Skeletal muscle satellite cell (primary cell): ENCODE results near the gene NDUFB10.
A peak's percentile ranks its signal among the peaks of the same experiment; 100 is the strongest.

Experiments used
- H3K27me3 ChIP-seq: 2 replicates; pipeline ENCODE4 v1.7.0; 2013; ENCODE audit warnings: low read length; ENCODE audit not compliant: control insufficient read depth, insufficient read depth
- H3K36me3 ChIP-seq: 2 replicates; pipeline ENCODE4 v1.7.0; 2013; ENCODE audit warnings: mild to moderate bottlenecking, control low read depth, low read length; ENCODE audit not compliant: insufficient read depth
- H3K4me1 ChIP-seq: 2 replicates; pipeline ENCODE4 v1.7.0; 2013; ENCODE audit warnings: low read length; ENCODE audit not compliant: control insufficient read depth, insufficient read depth
- H3K4me2 ChIP-seq: 2 replicates; pipeline ENCODE4 v1.7.0; 2013; ENCODE audit warnings: mild to moderate bottlenecking, low read length
- H3K4me3 ChIP-seq: 2 replicates; pipeline ENCODE4 v1.7.0; 2013; ENCODE audit warnings: low read length
- H3K9ac ChIP-seq: 2 replicates; pipeline ENCODE4 v1.7.0; 2013; ENCODE audit warnings: mild to moderate bottlenecking, low read depth, low read length, moderate library complexity
- H3K9me3 ChIP-seq: replicated peaks from 2 replicates; pipeline ENCODE4 v1.7.0; 2013; ENCODE audit warnings: mild to moderate bottlenecking, control low read depth, low read length

NDUFB10 gene

DNA sequence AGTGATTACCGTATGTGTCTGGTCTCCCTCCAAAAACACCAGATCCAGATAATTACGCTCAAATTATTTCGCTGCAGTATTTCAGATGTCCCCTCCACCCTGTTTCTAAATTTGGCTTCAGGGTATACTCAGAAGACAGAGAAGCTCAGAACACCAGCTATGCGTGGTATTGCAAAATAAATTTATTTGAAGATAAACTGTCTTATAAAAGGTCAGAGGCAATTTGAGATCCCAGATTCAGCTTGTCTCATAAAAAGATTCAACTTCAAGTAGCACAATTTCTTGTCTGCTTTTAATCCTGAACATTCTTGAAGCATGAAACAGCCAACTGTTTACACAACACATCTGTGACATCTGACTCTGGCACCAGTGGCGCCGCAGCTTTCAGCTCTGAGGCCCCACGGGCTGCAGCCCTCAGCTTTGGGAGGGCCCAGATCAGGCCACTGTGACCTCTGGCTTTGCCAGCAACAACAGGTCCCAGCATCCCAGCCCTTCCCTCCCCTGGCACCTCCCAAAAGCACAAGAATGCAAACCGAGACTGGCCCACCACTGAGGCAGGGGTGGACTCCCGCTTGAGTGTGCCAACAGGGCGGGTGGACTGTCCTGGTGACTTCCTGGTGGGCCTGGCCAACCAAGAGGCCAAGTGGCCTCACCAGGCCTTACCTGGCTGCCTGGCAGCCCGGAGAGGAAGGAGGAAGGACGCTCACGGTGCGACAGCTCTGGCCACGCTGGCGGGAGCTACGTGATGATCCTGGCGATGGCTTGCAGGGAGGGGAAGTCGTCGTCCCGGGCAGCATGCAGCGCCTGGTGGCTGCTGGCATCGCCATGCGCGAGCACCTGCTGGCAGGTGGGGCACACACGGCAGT is 38.4 kb downstream of the NDUFB10 start:
- Histone ChIP-seq H3K27me3 (no peaks in the 10 kb centered on the region), H3K4me2 (no peak overlapping the region), H3K9me3 (no peaks in the 10 kb centered on the region), H3K4me1 (peaks cover 16% of the 10 kb centered on the region), H3K4me3 (no peak overlapping the region), H3K36me3 (peaks cover 59% of the 10 kb centered on the region), H3K9ac (no peak overlapping the region)

DNA sequence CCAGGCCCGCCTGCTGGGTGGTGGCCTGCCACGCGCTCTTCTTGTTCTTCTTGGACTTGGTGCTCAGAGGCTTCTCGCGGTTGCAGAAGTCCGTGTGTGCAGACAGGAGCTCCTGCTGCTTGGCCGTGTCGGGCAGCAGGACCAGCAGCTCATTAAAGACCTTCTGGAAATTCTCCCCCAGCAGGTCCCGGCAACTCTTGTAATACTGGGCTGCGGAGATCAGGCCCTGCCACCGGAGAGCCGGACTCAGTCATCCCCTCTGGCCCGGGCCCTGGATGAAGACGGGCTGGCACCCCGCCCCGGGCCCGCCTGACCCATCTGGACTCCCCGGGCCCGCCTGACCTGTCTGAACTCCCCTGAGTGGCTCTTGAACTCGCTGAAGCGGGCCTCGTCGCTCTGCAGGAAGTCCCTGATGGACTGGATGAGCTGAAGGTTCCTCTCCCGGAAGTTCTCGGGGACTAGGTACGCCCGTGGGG is 39.1 kb downstream of the NDUFB10 start:
- Histone ChIP-seq H3K36me3 (peaks cover 65% of the 10 kb centered on the region), H3K9ac (no peak overlapping the region), H3K4me2 (no peak overlapping the region), H3K9me3 (no peaks in the 10 kb centered on the region), H3K4me3 (no peak overlapping the region), H3K27me3 (no peaks in the 10 kb centered on the region), H3K4me1 (peaks cover 16% of the 10 kb centered on the region)

DNA sequence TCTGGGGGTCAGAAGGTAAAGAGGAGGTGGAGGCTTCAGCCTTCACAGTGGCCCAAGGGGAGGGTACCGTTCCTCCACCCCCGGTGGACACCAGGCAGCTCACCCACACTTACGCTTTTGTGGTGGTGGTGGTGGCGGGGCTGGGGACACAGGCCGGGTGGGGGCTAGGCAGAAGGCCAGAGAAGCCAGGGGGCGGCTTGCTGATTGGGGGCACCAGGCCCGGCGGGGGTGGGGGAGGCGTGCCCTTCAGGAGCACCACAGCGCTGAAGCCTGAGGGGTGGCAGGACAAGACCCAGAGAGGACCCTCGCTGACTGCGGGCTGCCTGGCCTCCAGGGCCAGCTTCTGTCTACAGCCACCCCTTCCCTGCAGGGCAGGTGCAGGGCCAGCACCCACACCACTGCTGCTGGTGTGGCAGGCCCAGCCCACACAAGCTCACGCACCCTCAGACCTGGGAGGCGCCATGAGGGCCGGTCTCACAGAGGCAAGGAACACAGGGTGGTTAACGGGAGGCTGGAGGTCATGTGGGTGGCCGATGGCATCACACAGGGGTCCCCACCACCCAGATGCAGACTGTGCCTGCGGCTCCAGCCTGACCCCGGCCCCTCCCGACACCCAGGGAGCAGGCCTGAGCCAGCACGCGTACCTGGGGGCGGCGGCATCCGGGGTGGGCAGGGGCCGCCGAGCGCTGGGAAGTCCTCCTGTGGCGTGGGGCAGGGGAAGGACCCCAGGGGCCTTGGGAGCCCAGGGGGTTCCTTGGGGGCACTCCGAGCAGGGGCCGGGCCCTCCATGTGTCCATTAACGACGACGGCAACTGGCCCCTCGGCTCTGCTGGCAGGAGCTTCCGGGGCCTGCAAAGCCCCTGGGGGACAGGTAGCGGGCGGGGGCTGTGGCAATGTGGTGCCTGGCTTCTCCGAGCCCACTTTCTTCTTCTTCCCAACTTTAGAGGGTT is 39.8 kb downstream of the NDUFB10 start:
- Histone ChIP-seq H3K4me2 (no peak overlapping the region), H3K36me3 (peaks cover 68% of the 10 kb centered on the region), H3K9ac (no peak overlapping the region), H3K9me3 (no peaks in the 10 kb centered on the region), H3K4me3 (no peak overlapping the region), H3K4me1 (peaks cover 19% of the 10 kb centered on the region), H3K27me3 (no peaks in the 10 kb centered on the region)

DNA sequence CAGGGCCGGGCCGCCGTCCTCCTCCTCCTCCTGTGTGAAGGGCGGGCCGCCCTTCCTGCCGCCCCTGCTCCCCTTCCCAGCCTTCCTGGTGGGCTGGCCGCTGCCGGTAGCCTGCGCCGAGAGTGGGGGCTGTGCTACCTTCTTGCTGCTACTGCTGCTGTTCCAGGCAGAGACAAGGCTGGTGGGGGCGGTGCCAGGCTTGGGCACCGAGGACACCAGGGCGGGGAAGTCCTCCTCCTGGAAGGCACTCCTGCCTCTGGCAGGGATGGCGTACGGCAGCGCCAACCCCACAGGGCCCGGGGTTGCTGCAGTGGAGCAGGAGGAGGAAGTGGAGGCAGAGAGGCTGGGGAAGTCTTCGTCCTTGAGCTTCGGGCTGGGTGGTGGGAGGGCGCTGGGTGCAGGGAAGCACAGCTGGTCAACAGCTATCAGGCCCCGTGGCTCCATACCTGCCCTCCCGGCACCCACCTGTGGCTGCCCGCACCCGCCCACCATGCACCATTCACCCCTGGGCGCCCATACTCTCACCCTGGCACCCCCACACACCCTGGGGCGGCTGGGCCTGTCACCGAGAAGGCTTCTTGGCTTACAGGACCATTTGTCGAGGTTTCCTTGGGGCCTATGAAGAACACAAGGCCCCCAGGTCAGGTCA is 40.7 kb downstream of the NDUFB10 start:
- Histone ChIP-seq H3K4me1 (peaks cover 28% of the 10 kb centered on the region), H3K9ac (no peak overlapping the region), H3K36me3 (peaks cover 68% of the 10 kb centered on the region), H3K4me2 (no peak overlapping the region), H3K9me3 (no peaks in the 10 kb centered on the region), H3K4me3 (no peak overlapping the region), H3K27me3 (no peaks in the 10 kb centered on the region)

DNA sequence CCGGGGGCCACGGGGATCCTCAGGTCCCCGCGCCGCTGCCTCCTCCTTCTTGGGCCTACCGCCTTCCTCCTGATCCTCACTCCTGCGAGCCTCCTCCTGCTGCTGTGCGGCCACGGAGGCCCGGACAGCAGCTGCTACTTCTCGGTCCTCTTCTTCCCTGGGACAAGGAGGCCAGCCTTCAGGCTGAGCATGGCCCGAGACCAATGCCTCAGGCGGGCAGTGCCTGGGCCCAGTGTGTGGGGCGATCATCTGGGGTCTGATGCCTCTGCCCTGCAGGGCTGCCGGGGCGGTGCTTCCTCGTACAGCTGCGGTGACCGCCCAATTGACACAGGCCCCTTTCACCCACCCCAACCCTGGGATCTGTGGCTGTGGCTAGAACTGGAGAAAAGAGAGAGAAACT is 41.7 kb downstream of the NDUFB10 start:
- Histone ChIP-seq H3K4me2 (no peak overlapping the region), H3K4me1 (peaks cover 38% of the 10 kb centered on the region), H3K9ac (no peak overlapping the region), H3K4me3 (no peak overlapping the region), H3K36me3 (peaks cover 64% of the 10 kb centered on the region), H3K27me3 (no peaks in the 10 kb centered on the region), H3K9me3 (no peaks in the 10 kb centered on the region)

DNA sequence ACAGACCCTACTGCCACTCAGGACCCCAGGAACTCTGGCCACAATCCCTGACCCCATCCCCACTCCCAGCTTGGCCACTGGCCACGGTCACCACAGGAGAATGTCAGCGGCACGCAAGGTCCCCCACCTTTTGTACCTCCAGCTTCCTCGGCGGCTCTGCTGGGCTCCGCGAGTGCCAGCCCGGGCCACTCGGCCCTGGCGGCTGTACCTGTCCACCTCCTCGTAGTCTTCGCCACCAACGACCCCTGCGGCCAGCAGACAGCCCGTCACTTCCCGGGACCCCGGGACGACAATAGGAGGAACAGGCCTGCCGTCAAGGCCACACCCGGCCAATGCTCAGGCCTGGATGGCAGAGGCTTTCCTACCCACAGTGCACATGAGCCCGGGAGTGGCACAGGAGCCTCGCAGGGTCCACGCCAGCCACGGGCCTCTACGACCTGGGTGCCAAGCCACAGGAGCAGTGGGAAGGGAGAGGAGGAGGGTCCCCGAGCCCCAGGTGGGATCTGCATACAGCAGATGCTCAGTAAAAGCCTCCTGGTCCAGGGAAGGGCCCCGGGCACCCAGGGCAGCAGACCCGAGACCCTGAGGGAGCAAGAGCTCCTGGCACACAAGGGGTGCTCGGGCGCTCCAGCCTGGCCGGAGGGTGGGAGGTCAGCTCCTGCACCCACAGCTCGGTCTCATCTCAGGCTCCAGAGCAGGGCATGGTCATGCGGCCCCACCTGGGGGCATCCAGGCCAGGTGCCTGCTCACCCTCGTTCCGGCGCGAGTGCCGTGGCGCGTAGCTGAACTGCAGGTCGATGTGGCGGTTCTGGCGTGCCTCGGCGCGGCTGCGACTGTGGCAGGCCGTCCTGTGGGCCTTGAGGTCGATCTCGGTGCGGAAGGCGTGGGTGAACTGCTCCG is 42.4 kb downstream of the NDUFB10 start:
- Histone ChIP-seq H3K4me2 (no peak overlapping the region), H3K4me1 (peaks cover 45% of the 10 kb centered on the region), H3K4me3 (no peak overlapping the region), H3K27me3 (no peaks in the 10 kb centered on the region), H3K9ac (no peak overlapping the region), H3K36me3 (peaks cover 61% of the 10 kb centered on the region), H3K9me3 (no peaks in the 10 kb centered on the region)

DNA sequence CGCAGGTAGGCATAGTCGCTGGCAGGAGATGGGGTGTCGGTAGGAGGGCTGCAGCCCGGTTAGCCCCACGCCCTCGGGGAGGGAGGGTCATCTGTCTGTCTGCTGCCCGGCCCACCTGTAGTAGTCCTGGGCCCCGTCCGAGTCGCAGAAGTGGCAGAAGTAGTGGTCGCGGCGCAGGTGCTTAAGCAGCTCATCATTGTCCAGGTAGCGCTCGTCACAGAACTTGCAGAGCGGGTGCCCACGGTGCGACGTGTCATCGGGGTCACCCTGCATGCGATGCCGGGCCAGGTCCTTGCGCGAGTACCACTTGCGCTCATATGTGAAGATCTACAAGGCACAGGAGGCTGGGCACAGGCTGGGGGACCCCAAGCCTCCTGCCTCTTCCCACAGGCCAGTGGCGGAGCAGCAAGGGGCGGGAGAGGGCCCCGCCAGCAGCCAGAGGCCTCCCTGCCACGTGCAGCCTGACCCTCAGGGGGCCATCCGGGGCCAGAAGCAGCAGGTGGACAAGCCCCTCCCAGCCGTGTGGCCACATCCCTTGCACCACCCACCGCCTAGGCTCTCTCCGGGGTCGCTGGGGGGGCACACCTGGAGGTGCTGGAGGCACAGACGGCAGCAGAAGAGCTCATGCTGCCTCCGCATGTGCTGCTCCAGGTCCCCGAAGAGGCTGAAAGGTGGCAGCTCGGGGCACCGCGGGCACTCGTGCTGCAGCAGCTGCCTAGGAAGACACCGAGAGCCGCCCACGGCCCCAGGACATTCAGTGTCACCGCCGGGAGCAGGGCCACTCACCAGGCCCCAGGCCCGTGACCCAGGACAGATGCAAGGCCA is 43.3 kb downstream of the NDUFB10 start:
- Histone ChIP-seq H3K36me3 (peaks cover 53% of the 10 kb centered on the region), H3K4me1 (peaks cover 45% of the 10 kb centered on the region), H3K9ac (no peak overlapping the region)

DNA sequence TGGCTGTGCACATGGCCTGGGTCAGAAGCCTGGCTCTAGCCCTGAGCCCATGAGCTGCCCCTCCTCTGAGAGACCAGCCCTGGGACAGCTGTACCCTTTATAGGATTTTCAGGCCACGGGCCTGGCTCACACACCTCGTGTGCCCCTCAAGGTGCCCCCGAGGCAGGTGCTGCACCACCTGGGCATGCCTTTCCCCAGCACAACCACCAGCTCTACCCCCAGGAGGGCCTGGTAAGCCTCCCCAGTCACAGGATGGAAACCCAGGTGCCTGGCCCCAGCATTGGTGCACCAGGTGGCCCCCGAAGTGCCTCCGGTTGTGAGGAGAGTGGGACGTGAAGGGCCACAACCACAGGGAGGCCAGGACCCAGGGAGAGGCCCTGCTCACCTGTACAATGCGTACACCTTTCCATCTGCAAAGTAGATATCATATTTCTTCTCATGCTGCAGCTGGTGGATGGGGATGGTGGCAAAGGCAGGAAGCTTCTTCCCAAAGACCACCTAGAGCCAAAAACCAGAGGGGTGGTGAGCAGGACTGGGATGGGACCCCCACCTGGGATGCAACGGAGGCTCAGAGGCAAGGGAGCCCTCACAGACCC is 44.0 kb downstream of the NDUFB10 start:
- Histone ChIP-seq H3K27me3 (no peaks in the 10 kb centered on the region), H3K4me2 (no peak overlapping the region), H3K4me1 (peaks cover 45% of the 10 kb centered on the region), H3K9me3 (no peaks in the 10 kb centered on the region), H3K36me3 (peaks cover 47% of the 10 kb centered on the region), H3K4me3 (no peak overlapping the region), H3K9ac (no peak overlapping the region)

More for the DNA sequence above, 43.3 kb downstream of the NDUFB10 start:
- H3K27me3 ChIP-seq: no peaks in the 10 kb centered on the region
- no peaks in the 10 kb centered on the region for H3K9me3 ChIP-seq
- H3K4me3 ChIP-seq: no peak overlapping the region
- H3K4me2 ChIP-seq: no peak overlapping the region

DNA sequence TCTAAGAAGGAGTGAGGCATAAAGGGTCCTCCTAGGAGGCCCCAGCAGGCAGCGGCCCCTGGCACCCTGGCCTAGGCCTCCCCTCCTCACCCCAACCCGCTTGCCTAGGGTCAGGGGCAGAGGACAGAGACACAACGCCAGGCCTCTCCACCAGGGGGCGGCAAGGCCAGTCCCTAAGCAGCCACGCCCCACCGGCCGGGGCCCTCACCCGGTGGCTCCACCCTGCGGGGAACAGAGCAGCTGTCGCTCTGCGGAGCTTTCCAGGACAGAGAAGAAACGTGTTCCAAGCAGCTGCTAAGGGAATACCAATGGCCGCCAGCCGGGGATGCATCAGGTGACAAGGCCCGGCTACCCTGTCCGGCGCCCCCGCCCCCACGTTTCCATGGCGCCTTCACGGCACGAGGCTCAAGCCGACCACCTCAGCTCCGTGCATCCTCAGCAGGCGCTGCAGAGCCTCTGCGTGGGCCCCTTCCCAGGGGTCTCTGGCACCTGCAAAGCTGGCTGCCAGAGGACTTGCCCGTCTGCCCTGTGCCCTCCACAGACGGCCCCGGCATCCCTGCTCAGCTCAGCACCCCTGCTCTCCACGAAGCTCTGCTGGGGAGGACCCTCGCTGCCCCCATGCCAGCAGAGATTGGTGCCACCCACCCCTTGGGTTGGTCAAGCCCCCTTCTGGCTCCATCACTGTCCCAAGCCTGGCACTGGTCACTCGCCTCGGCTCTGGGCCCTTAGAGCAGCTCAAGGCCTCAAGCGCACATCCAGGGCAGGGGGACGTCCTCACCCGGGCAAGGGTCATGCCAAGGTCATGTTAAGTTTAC is 44.7 kb downstream of the NDUFB10 start:
- Histone ChIP-seq H3K9me3 (no peaks in the 10 kb centered on the region), H3K4me1 (peaks cover 48% of the 10 kb centered on the region), H3K9ac (peak overlapping the region; percentile 39), H3K4me3 (peak overlapping the region; percentile 38), H3K27me3 (no peaks in the 10 kb centered on the region), H3K4me2 (peak overlapping the region; percentile 66), H3K36me3 (peaks cover 44% of the 10 kb centered on the region)
